Measurements from ENCODE around the gene C20orf144.
A peak's percentile ranks its signal among the peaks of the same experiment; 100 is the strongest.

Gene C20orf144

GRCh38 chr20:33677991-33678702 lies 16.0 kb downstream of the C20orf144 start:
- no peak for DNase-seq (ENCODE audit: low spot score)

- no peak for DNase-seq (ENCODE audit: low spot score)
These were observed 17.8 kb downstream of the C20orf144 start for GRCh38 chr20:33679758-33680485.

GRCh38 chr20:33680686-33681085 lies 18.6 kb downstream of the C20orf144 start:
- no peak for DNase-seq (ENCODE audit: low spot score)

GRCh38 chr20:33681288-33681687 lies 19.2 kb downstream of the C20orf144 start:
- DNase-seq (ENCODE audit: low spot score) = no peak

- DNase-seq (ENCODE audit: low spot score) = no peak
These were observed 19.7 kb downstream of the C20orf144 start for GRCh38 chr20:33681728-33682353.

- no peak for DNase-seq (ENCODE audit: low spot score)
These were observed 22.6 kb downstream of the C20orf144 start for GRCh38 chr20:33684533-33685327.

- no peak for DNase-seq (ENCODE audit: low spot score)
These were observed 23.4 kb downstream of the C20orf144 start for GRCh38 chr20:33685328-33686099.

GRCh38 chr20:33686100-33686983 lies 24.2 kb downstream of the C20orf144 start, which contains the start of gene E2F1:
E2F1 (minus strand) TSS chr20:33686385; CDS start chr20:33686264, 121 bp downstream.
- DNase-seq (ENCODE audit: low spot score) = peak; percentile 89

GRCh38 chr20:33686984-33687366 lies 24.8 kb downstream of the C20orf144 start:
- no peak for DNase-seq (ENCODE audit: low spot score)

- DNase-seq (ENCODE audit: low spot score) = no peak
These were observed 25.3 kb downstream of the C20orf144 start for GRCh38 chr20:33687370-33687915.

- no peak for DNase-seq (ENCODE audit: low spot score)
These were observed 26.1 kb downstream of the C20orf144 start for GRCh38 chr20:33687993-33688937.

GRCh38 chr20:33688938-33689424 lies 26.9 kb downstream of the C20orf144 start:
- no peak for DNase-seq (ENCODE audit: low spot score)

GRCh38 chr20:33689493-33689892 lies 27.4 kb downstream of the C20orf144 start:
- no peak for DNase-seq (ENCODE audit: low spot score)

GRCh38 chr20:33689973-33690372 lies 27.8 kb downstream of the C20orf144 start:
- peak; percentile 87 for DNase-seq (ENCODE audit: low spot score)

- DNase-seq (ENCODE audit: low spot score) = no peak
These were observed 31.2 kb downstream of the C20orf144 start for GRCh38 chr20:33693289-33693688.

- peak; percentile 85 for DNase-seq (ENCODE audit: low spot score)
These were observed 31.9 kb downstream of the C20orf144 start for GRCh38 chr20:33693741-33694638.

- DNase-seq (ENCODE audit: low spot score) = no peak
These were observed 32.5 kb downstream of the C20orf144 start for GRCh38 chr20:33694639-33695012.

- no peak for DNase-seq (ENCODE audit: low spot score)
These were observed 34.3 kb downstream of the C20orf144 start for GRCh38 chr20:33696448-33696847.

All from pons (tissue), 1 donor.